HG03342 (cell line): ENCODE data around the gene AAMP.
"Not testable (repeated sequence)": the region's sequence is repeated elsewhere in the genome, so short reads cannot be mapped to it uniquely, and the experiment has no call there.

Experiments used
- ATAC-seq: cut with Tn5 transposase; IDR thresholded peaks from one replicate; pipeline ENCODE4 v1.9.1; 2021; ENCODE audit warnings: mild to moderate bottlenecking, moderate library complexity; ENCODE audit not compliant: unreplicated experiment

The AAMP gene

GRCh38 chr2:218275371-218276072 is 5.6 kb upstream of the AAMP start:
- ATAC-seq = no peak

- ATAC-seq = no peak
These were observed 4.6 kb upstream of the AAMP start for GRCh38 chr2:218274586-218274985.

- ATAC-seq = no peak
These were observed 3.9 kb upstream of the AAMP start for GRCh38 chr2:218273908-218274249.

GRCh38 chr2:218273214-218273907 is 3.4 kb upstream of the AAMP start:
- ATAC-seq = not testable (repeated sequence)

GRCh38 chr2:218272531-218273212 is 2.7 kb upstream of the AAMP start:
- ATAC-seq = peak; percentile 23

GRCh38 chr2:218271865-218272530 is 2.1 kb upstream of the AAMP start:
- no peak for ATAC-seq

- ATAC-seq = no peak
These were observed 1.5 kb upstream of the AAMP start for GRCh38 chr2:218271487-218271797.

- ATAC-seq = no peak
These were observed 967 bp upstream of the AAMP start for GRCh38 chr2:218270721-218271486.

GRCh38 chr2:218267259-218267658 is 2.7 kb downstream of the AAMP start:
- no peak for ATAC-seq

GRCh38 chr2:218266316-218266979 is 3.5 kb downstream of the AAMP start:
- no peak for ATAC-seq

GRCh38 chr2:218265626-218266025 is 4.3 kb downstream of the AAMP start:
- ATAC-seq = no peak

- no peak for ATAC-seq
These were observed 5.0 kb downstream of the AAMP start for GRCh38 chr2:218264773-218265561.

GRCh38 chr2:218263817-218264641 is 5.9 kb downstream of the AAMP start:
- ATAC-seq = no peak

- no peak for ATAC-seq
These were observed 7.0 kb downstream of the AAMP start for GRCh38 chr2:218262631-218263586.

- ATAC-seq = no peak
These were observed 7.7 kb downstream of the AAMP start for GRCh38 chr2:218262237-218262600.

GRCh38 chr2:218261423-218262236 is 8.3 kb downstream of the AAMP start:
- ATAC-seq = no peak
